Globus pallidus (tissue), 1 donor: Measurements from ENCODE around the gene SLC25A26.
A peak's percentile ranks its signal among the peaks of the same experiment; 100 is the strongest.
"Not testable (repeated sequence)": the region's sequence is repeated elsewhere in the genome, so short reads cannot be mapped to it uniquely, and the experiment has no call there.

Source experiments
- DNase-seq: peaks from one replicate; pipeline ENCODE4 v3.0.0-alpha.2; 2015; ENCODE audit warnings: low spot score

Gene SLC25A26, protein sequence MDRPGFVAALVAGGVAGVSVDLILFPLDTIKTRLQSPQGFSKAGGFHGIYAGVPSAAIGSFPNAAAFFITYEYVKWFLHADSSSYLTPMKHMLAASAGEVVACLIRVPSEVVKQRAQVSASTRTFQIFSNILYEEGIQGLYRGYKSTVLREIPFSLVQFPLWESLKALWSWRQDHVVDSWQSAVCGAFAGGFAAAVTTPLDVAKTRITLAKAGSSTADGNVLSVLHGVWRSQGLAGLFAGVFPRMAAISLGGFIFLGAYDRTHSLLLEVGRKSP

DNA sequence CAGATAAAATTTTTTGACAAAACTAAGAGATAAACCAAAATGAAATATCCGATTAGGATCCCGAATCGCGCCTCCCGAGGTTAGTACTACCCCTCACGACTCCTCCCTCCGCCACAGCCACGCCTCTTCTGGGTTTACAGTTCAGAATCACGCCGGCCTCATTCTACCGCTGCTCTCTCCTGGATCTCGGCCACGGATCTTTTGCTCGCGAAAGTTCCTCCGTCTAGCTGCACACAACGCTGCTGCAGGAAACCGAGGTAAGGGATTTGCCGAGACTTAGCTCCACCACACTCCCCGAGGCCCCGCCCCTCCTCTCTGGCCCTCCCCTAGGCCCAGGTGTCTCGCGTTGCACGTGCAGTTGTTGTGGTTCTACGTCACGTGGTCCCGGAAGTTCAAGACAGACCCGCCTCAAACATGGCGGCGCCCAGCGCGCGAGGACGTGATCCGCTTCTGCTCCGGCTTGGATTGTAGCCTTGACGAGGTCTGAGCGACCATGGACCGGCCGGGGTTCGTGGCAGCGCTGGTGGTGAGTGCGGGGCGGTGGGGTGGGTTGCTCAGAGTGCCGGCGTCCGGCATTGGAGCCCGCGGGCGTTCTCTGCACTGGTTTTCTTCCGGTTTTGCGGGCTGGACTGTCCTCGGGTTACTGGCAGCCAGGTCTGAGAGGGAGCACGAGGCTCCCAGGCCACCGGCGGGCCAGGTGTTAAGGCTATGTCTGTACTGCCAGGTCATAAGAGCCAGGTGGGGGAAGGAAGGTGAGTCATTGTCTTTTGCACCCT, at the start of gene SLC25A26:
SLC25A26 (plus strand) TSS at position 400 of the 776 bp plus-strand sequence; CDS start at position 494, 94 bp downstream.
- DNase-seq, result peak; percentile 89

DNA sequence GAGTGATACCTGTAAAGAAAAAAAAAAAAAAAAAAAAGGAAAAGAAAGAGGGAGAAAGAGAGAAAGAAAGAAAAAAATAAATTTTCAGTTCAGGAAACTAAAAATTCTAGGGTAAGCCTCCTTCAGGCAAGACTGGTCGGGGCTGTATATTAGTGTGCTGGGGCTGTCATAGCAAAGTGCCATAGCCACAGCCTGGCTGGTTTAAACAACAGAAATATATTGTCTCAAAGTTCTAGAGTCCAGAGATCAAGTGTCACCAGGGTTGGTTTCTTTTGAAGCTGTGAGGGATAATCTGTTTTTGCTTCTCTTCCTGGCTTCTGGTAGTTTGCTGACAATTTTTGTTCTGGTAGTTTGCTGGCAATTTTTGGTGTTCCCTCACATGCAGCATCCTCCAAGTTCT, 48.4 kb upstream of the SLC25A26 start:
- DNase-seq, result no peak

DNA sequence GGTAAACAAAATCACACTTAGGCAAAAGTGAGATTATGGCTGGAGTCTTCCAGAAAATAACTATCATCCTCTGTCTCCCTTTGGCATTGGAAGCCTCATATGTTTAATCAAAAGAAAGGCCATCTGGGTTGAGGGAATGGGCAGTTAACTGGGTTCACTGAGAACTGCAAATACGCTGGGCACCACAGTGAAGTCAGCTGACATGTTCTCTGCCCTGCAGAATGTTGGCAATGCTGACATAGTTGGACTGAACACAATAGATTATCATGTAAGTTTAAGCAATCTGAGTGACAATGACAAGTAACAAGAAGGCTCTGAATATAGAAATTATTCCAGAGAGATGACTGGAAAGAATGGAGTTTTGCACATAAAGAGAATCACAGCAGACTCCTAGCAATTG, 43.8 kb upstream of the SLC25A26 start:
- peak; percentile 73 for DNase-seq

DNA sequence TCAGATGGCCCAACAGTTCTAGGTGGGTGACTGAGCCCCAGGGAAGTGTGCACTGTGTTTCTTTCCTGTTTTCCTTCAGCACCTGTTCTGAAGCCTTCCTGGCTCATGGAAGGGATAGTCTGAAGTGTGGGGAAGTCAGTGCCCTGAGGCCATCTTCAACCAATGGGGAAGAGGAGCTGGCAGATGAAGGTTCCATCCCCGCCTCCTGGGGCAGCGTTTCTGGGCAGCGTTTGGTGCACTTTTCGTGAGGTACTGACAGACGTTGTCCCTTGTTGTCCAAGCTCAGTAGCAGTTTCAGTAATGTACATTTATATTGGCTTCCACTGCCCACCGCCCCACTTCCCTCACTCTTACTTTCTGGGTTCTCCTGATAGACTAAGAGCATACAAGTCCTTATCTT, 42.6 kb upstream of the SLC25A26 start:
- DNase-seq, result no peak

DNA sequence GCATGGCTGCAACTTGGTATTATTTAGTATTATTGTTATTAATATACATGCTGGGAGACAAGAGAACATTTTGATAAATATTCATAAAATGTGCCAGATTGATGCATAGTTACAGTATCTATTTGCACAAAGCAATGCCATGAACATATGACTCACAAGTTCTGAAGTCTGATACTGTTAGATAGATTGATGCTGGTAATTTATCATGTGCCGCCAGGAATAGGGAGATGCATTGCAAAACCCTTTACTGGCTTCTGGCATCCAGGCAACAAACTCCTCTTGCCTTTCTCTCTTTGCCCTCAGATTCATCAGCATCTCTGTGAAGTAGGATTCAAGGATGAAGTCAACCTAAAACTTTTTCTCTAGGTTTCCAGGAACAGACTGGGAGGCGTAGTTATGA, 41.0 kb upstream of the SLC25A26 start:
- DNase-seq, result no peak

DNA sequence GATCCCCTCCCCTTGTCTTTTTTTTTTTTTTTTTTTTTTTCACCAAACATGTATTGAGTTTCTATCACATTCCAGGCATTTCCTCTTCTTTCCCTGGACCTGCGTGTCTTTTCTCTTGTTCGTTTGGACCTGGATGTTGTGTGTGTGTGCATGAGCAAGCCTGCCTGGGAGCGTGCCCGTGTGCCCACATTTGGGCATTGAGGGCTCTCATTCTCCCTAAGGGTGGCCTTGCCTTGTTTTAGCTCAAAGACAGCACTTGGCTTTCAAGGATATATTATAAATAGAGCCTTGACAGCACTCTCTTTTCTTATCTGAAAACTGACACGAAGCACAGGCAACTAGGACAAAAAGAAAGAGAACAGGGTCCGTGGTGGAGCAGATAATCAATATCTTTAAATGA, 39.0 kb upstream of the SLC25A26 start:
- DNase-seq, result no peak

DNA sequence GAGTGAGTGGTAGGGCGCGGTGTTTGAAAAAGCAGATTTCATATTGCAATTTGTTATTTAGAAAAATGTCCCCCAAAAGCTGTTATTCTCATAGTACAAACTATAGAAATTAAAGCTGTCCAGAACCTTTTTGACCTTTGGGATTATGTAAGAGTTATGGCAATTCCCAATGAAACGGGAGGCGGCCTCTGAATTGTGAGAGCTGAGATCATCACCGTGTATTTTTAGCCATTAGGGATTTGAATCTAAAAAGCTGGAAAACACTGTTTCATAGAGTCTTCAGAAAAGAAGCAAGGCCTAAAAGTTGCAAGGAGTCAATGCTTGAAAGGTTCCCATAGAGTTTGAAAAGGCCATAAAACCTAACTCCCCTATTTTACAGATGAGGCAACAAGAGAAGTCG, 38.6 kb upstream of the SLC25A26 start:
- no peak for DNase-seq

DNA sequence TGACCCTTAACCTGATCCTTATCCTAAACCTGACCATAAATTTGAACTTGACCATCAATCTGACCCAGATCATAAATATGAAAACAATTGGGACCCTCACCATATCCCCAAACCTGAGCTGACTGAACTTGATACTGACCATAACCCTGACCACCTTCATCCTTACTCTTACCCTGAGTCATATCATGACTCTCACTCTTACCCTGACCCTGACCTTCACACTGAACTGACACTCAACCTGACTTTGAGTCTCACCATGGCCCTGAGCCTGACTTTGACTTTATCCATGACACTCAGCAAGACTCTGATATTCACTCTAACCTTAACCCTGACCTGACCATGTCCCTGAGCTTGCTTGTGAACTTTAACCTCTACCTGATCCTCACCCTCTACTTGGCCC, 34.3 kb upstream of the SLC25A26 start:
- DNase-seq, result no peak

DNA sequence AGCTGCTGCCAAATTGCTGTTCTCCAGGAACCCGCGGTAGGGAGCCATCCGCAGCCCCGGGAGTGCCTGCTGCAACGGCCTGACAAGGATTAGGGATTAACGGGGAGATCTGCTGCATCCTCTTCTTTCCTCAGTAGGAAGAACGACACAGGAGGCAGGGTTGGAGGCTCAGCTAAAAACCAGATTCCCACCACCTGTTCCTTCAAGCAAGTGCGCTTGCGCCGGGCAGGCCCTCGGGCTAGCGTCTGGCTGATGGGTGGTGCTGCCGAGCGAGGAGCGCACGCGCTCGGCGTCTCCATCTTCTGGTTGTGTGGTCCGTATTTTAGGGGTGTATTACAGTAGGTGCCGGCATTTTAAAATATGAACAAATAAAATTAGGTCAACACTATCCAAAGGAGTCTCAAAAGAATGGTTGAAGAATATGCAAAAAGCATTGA, 25.4 kb upstream of the SLC25A26 start:
- DNase-seq, result peak; percentile 72

DNA sequence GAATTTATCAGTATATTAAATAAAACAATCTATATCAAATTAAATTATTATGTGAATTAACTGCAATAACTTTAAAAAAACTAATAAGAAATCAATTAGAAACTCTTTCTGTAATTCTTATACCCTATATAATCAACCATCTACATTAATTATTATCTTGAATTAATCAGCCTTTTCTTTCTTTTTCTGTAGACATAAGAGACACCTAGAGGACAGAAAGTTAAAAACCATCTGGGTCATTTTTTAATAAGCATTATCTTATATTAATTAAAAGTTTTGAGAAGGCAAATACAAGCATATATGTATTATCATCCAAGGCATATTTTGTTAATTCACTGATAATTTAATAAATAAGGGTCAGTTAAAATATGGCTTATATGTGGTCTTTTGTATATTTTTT, 24.2 kb upstream of the SLC25A26 start:
- DNase-seq, result no peak

DNA sequence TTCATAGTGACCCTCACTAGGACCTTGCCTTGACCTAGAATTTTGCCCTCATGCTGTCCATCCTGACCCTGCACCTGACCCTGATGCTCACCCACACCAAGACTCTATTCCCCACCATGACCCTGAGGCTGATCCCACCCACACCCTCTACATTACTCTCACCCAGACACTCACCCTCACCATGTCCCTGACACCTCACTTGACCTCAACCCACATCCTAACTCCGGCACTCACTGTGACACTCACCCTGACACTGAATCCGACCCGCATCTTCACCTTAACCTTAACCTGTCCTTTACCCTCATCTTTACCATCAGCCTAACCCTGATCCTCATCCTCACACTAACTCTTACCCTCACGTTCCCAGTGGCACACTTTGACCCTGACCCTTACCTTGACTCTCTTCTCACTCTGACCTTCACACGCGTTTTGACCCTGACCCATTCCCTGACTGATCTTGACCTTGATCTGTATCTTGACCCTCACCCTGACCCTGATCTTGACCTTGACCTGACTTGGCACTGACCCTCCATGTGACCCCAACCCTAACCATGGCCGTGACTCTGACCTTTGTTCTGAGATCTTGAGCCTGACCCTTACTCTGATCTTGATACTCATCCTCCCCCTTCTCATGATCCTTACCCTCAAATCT, 22.2 kb upstream of the SLC25A26 start:
- DNase-seq, result no peak

DNA sequence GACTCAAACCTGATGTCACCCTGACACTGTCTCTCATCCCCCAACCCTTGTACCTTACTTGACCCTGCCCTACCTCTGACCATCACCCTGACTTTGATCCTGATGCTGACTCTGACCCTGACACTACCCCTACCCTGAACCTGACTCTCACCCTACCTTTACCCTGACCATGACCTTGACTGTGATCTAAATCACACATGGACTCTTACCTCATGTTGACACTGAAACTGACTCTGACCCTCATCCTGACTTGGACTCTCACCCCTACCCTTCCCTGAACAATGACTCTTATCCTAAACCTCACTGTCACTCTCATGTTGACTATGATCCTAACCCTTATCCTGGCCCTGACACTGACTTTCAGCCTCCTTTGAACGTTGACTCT, 21.7 kb upstream of the SLC25A26 start:
- no peak for DNase-seq

DNA sequence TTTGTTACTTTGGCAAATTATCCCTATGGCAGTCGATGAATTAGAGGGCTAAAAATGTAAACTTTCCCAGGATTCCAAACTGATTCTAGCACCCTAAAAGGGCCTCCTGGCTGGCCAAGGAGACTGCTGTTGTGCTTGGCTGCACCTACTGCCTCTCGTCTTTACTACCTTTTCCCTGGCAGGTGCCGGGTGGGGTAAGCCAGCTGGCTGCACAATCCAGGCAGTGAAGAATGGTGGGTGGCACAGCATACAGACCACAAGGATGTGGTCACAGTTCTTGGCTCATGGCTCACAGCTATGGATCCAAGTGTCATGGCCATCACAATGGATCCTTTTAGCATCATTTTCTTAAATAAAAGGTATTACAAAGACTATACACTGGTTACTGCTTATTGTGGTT, 20.7 kb upstream of the SLC25A26 start:
- no peak for DNase-seq

DNA sequence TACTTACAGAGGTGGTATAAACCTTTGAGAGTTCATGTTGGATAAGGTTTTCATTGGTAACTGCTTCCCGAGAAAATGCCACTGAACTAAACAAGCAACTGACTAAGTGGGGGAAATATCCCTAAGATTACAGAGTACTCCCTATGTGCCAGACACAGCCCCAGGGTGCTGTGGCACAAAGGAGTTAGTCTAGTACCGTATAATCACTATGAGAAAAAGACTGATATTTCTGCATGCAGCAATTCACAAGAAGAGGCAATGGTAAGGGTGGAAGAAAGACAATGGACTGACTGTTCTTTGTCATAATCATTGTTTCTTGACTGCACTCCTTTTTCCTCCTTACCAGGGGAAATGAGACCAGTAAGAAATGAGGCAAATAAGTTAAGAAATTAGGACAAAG, 20.0 kb upstream of the SLC25A26 start:
- no peak for DNase-seq

DNA sequence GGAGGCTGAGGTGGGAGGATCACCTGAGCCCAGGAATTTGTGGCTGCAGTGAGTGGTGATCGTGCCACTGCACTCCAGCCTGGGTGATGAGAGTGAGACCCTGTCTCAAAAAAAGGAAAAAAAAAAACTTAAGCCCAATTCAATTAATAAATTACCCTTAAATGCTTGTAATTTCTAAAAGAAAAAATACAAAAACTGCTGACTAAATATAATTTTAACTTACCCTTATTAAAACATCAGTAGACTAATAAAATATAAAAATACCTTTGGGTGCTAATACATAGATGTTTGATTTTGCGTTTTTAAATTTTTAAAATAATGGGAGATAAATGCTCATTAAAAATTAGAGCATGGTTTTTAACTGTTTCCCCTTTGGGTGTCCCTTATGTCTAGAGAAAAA, 17.5 kb upstream of the SLC25A26 start:
- no peak for DNase-seq

DNA sequence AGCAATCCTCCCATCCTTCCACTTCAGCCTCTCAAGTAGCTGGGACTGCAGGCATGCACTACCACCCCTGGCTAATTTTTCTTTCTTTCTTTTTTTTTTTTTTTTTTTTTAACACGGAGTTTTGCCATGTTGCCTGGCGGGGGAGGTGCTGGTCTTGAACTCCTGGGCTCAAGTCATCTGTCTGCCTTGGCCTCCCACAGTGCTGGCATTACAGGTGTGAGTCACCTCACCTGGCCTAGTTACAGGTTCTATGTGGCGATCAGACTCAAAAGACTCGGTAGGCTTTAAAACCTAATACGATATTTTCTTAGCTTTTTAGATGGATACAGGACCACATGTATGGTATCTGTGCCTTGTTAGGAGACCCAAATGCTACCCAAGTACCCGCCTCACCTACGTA, 14.0 kb upstream of the SLC25A26 start:
- DNase-seq, result no peak

DNA sequence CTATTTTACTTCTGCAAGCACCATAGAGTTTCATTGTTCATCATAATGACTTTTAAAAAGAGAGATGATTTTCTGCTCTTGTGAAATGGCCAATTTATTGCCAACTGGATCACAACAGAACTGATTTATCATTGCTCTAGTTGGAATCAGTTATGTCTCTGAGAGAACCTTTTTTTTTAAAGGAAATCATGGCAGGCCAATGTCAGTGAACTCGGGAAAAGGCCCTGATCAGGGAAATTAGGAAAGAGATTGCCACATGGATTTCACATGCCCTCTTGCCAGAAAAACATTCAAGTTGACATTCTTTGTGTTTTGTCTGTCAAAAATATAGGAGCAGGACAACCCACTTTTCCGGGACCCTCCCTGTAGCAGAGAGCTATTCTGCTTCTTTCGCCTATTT, 12.6 kb upstream of the SLC25A26 start:
- no peak for DNase-seq

DNA sequence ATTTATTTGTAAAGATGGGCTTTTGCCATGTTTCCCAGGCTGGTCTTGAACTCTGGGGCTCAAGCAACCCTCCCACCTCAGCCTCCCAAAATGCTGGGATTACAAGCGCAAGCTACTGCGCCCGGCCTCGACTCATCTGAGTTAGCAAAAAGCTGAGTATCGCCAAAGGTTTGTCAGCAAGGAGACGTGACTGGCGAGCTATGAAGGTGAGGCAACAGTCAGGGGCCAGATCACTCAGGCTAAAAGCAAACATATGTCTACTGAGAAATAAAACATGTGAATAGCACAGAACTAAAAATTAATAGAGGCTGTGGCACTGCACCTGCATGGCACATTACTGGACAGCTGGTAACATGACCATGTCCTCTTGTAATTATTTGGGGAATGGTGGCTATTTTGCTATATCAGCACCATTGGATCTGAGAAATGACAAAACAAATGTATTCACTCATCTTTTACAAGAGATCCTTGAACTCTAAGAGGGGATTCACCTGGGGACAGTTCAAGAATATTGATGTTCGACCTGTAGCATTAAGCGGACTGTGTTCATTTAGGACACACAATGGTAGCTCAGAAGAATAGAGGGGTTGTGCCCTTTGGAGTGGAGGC, 10.0 kb upstream of the SLC25A26 start:
- no peak for DNase-seq

DNA sequence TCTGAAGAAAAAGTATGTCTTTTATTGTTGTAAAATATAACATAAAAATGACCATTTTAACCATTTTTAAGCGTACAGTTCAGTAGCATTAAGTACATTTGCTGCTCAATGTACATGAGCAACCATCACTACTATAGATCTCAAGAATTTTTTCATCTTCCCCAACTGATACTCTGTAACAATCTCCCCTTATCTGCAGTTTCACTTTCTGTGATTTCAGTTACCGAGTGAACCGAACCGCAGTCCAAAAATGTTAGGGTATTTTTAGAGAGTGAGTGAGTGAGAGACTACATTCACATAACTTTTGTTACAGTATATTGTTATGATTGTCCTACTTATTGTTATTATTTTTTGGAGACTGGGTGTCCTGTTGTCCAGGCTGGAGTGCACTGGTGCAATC, 9.0 kb upstream of the SLC25A26 start:
- DNase-seq, result no peak

DNA sequence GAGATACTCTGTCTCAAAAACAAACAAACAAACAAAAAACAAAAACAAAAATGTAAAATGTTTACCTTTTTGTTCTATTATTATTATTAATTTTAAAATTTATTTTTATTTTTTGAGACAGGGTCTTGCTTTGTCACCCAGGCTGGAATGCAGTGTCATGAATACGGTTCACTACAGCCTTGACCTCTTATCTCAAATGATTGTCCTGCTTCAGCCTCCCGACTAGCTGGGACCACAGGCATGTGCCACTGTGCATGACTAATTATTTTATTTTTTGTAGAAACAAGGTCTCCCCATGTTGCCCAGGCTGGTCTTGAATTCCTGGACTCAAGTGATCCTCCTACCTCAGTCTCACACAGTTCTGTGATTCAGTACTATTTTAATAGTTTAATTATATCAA, 5.7 kb upstream of the SLC25A26 start:
- no peak for DNase-seq

DNA sequence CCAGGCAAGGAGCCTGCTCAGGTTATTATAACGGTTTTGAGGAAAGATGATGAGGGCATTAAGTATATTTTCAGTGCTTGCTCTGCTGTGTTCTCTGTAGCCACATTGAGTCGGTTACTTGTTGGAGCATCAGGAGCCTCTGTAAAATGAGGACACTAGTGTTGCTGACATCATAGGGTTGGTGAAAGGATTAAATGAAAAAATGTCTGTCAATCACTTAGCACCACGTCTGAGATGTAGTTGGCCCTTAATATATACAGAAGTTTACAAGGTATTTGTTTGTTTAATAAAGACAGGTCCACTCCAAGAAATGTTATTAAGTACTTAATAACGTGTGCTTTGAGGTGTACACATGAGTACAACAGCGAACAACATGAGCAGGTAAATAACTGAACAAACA, 735 bp upstream of the SLC25A26 start:
- DNase-seq, result peak; percentile 9

DNA sequence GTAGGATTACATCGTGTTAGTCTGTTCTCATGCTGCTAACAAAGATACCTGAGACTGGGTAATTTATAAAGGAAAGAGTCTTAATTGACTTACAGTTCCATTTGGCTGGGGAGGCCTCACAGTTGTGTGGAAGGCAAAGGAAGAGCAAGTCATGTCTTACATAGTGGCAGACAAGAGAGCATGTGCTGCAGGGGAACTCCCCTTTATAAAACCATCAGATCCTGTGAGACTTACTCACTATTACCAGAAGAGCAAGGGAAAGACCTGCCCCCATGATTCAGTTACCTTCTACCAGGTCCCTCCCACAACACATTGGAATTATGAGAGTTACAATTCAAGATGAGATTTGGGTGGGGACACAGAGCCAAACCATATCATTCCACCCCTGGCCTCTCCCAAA, 3.4 kb downstream of the SLC25A26 start:
- no peak for DNase-seq

DNA sequence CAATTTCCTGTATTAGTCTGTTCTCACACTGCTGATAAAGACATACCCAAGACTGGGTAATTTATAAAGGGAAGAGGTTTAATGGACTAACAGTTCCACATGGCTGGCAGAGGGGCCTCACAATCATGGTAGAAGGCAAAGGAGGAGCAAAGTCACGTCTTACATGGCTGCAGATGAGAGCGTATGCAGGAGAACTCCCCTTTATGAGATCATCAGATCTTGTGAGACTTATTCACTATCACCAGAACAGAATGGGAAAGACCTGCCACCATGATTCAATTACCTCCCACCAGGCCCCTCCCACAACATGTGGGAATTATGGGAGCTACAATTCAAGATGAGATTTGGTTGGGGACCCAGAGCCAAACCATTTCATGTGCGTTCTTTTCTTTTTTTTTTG, 5.3 kb downstream of the SLC25A26 start:
- DNase-seq, result not testable (repeated sequence)
